HG02571 (cell line): ENCODE results near the gene WDR59.
"Not testable (repeated sequence)": the region's sequence is repeated elsewhere in the genome, so short reads cannot be mapped to it uniquely, and the experiment has no call there.

ENCODE experiments used
- ATAC-seq: cut with Tn5 transposase; IDR thresholded peaks from one replicate; pipeline ENCODE4 v1.9.1; 2021; ENCODE audit warnings: mild to moderate bottlenecking, moderate library complexity; ENCODE audit not compliant: unreplicated experiment

WDR59 gene

GRCh38 chr16:74868501-74868900, 116.4 kb downstream of the WDR59 start:
- no peak for ATAC-seq

- ATAC-seq = no peak
These were observed 116.9 kb downstream of the WDR59 start for GRCh38 chr16:74868035-74868434.

GRCh38 chr16:74867281-74867849, 117.6 kb downstream of the WDR59 start:
- ATAC-seq = no peak

- ATAC-seq = no peak
These were observed 118.9 kb downstream of the WDR59 start for GRCh38 chr16:74865922-74866598.

- ATAC-seq = no peak
These were observed 122.1 kb downstream of the WDR59 start for GRCh38 chr16:74862743-74863244.

- ATAC-seq = no peak
These were observed 132.4 kb downstream of the WDR59 start for GRCh38 chr16:74852500-74852875.

GRCh38 chr16:74850027-74850426, 134.9 kb downstream of the WDR59 start:
- no peak for ATAC-seq

- ATAC-seq = no peak
These were observed 137.7 kb downstream of the WDR59 start for GRCh38 chr16:74847202-74847601.

GRCh38 chr16:74846714-74847113, 138.2 kb downstream of the WDR59 start:
- ATAC-seq = no peak

GRCh38 chr16:74844041-74844980, 140.6 kb downstream of the WDR59 start:
- no peak for ATAC-seq

- ATAC-seq = not testable (repeated sequence)
These were observed 141.4 kb downstream of the WDR59 start for GRCh38 chr16:74843381-74844035.

- no peak for ATAC-seq
These were observed 142.5 kb downstream of the WDR59 start for GRCh38 chr16:74842413-74842812.

GRCh38 chr16:74841904-74842303, 143.0 kb downstream of the WDR59 start:
- no peak for ATAC-seq

GRCh38 chr16:74841469-74841868, 143.5 kb downstream of the WDR59 start:
- no peak for ATAC-seq

GRCh38 chr16:74837056-74837455, 147.9 kb downstream of the WDR59 start:
- ATAC-seq = no peak

GRCh38 chr16:74836111-74836671, 148.7 kb downstream of the WDR59 start:
- ATAC-seq = no peak

GRCh38 chr16:74832228-74832627, 152.7 kb downstream of the WDR59 start:
- ATAC-seq = no peak

GRCh38 chr16:74831467-74831866, 153.5 kb downstream of the WDR59 start:
- no peak for ATAC-seq

- no peak for ATAC-seq
These were observed 154.3 kb downstream of the WDR59 start for GRCh38 chr16:74830648-74831047.

GRCh38 chr16:74829637-74830036, 155.3 kb downstream of the WDR59 start:
- no peak for ATAC-seq

- no peak for ATAC-seq
These were observed 159.0 kb downstream of the WDR59 start for GRCh38 chr16:74825941-74826340.
